GM21381 (cell line): ENCODE results near the gene LARP4.
"Not testable (repeated sequence)": the region's sequence is repeated elsewhere in the genome, so short reads cannot be mapped to it uniquely, and the experiment has no call there.

Experiments used
- ATAC-seq: cut with Tn5 transposase; IDR thresholded peaks from one replicate; pipeline ENCODE4 v1.9.1; 2021; ENCODE audit warnings: mild to moderate bottlenecking, moderate library complexity; ENCODE audit not compliant: unreplicated experiment

Gene LARP4

DNA sequence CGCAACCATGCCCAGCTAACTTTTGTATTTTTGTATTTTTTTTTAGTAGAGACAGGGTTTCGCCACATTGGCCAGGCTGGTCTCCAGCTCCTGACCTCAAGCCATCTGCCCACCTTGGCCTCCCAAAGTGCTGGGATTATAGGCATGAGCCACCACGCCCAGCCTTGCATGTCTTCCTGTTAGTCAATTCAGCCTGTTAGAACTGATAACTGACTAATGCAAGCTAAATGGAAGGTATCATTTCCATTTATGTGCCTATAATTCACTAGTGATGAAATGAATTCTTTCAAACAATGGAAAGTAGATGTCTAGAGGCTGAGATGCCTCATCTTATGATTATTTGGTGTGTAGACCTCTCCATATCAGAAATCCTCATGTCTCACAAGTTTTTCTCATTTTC lies 66.8 kb downstream of the LARP4 start:
- no peak for ATAC-seq

DNA sequence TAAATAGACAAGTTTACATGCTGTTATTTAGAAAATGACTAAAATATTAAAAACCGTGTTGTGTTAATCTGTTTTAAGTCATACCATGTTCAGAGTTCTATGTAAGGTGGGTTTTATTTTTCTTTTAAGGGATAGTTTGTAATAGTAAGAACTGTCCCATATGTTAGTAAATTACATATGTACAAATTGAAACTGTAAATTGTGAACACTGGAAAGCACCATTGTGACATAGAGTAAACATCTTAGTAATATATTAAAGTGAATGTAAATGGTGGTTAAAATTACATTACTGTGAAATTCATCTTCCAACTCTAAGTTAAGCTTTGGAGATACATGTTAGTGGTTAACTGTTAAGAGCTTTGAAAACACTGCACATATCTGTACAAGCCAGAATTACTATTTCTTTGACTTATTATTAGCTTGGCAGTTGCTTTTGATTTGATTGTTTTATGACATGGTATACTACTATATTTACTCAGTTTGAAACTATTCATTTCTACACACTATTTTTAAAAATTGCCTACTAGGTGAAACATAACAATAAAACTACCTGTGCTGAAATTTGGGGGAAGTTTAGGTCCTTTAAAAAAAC lies 76.7 kb downstream of the LARP4 start:
- ATAC-seq: no peak

DNA sequence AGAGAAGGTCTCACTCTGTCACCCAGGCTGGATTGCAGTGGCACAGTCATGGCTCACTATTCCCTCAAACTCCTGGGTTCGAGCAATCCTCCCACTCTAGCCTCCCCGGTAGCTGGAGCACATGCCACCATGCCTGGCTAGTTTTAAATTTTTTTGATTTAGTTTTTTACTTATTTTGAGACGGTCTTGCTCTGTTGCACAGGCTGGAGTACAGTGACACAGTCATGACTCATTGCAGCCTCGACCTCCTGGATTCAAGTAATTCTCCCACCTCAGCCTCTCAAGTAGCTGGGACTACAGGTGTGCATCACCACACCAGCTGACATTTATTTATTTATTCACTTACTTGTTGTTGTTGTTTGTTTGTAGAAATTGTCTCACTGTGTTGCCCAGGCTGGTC lies 81.9 kb downstream of the LARP4 start:
- ATAC-seq: no peak

DNA sequence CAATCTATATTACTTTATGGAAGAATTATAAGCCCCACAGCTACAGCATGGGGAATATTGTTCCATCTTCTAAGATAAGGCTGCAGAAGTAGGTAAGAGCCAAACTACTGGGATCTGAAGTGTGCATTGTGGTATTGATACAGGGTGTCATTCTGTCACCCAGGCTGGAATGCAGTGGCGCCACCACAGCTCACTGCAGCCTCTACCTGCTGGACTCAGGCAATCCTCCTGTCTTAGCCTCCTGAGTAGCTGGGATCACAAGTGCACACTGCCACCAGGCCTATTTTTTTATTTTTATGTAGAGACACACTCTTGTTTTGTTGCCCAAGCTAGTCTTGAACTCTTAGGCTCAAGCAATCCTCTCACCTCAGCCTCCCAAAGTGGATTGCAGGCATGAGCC lies 82.8 kb downstream of the LARP4 start:
- no peak for ATAC-seq

DNA sequence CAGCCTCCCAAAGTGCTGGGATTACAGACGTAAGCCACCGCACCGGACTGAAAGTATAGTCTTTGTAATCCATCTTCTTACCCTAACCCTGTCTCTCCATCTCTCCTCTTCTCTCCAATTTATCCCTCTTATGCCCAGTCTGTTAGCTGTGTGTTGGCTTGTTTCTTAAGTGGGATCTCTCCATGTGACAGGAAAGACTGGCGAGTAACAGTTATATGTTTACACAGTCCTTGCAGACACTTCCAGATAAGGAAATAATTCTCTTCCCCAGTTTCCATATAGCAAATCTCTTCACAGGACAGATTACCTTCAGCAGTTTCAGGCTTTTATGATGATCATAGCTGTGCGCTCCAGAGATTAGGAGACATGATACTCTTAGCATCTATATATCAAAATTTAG lies 88.1 kb downstream of the LARP4 start:
- ATAC-seq: no peak

DNA sequence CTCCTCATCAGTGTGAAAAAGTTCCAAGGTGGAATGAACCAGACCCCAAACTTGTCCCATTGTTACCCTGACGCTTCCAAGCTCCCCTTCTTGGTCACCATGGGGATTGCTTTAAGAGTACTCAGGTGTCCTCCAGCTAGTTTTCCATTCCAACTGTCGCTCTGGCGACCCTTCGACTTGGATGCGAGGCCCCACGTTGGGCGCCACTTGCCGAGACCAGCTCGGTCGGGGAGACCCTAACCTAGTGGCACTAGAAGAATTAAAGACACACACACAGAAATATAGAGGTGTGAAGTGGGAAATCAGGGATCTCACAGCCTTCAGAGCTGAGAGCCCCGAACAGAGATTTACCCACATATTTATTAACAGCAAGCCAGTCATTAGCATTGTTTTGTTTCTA lies 97.4 kb downstream of the LARP4 start:
- not testable (repeated sequence) for ATAC-seq

DNA sequence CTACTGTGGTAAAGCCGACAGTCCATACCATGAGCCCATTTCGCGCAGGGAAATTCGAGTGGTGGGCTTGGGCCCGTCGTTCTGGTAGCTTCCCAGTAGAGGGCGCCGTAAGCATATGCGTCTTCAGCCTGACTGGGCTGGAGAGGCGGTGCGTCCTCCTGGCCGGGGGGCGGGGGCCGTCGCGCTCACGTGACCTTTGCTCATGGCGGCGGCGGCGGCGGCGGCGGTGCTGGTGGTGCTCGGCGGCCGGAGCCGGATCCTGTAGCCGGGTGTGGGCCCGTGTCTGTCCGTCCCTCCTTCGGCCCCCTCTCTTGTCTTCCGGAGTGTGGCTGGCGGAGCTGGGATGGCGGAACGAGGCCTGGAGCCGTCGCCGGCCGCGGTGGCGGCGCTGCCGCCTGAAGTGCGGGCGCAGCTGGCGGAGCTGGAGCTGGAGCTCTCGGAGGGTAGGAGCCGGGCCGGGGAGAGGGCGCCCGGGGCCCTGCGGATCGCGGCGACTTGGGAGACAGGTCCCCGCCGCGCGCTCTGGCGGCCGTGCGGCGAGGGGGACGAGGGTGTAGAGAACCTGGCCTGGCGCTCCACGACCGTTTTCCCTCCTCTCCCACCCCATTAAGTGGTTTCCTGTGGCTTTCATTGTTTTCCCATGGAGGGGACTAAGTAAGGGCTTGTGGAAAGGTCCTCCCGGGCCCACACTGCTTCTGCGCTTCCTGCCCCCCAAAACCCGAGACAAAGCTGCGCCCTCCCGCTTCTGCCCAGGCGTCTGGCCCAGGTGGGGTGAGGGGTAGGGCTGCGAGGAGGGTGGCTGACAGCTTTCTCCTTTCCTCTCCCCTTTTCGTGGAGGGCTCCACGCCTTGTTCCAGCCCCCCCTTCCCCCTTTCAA lies 104.4 kb downstream of the LARP4 start, which contains the start of gene DIP2B:
Gene DIP2B (plus strand): TSS at position 188 of the 877 bp plus-strand sequence. CDS start 156 bp downstream, at position 344.
- ATAC-seq: peak; percentile 74

DNA sequence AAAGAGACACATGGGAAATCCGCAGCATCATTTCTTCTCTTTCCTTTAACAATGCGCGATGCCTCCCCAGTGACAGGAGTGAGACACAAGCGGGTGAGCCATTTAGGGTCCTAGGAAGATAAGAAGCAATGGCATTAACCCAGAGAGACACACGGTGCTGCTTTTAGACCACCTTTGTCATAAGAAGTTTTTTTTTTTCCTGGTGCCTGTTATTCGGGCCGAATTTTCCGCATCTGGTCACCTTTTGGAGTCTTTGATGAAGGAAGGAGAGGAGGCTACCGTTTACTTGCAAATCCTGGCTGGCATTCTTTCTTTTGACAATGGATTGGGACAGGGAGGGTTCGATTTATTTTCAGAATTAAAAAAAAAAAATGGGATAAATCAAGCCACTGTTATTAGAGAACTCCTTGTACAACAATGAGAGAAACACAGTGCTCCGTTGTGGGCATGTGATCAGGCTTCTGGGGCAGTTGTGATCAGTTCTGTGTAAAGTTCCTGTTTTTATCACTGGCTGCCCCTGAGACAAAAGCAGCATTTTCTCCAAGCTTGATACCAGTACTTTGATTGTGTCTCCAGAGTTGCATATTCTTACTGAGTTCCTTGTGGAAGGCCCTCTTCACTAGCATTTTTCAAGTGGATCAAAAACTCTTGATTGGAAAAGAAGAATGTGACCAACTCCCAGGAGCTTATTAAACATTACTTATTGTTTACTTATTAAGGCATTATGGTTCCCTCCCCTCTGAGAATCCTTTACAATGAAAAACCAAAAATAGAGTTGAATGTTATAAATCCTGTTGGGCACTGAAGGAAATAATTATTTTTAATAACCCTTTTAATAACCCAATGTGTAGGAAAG lies 105.2 kb downstream of the LARP4 start:
- no peak for ATAC-seq

DNA sequence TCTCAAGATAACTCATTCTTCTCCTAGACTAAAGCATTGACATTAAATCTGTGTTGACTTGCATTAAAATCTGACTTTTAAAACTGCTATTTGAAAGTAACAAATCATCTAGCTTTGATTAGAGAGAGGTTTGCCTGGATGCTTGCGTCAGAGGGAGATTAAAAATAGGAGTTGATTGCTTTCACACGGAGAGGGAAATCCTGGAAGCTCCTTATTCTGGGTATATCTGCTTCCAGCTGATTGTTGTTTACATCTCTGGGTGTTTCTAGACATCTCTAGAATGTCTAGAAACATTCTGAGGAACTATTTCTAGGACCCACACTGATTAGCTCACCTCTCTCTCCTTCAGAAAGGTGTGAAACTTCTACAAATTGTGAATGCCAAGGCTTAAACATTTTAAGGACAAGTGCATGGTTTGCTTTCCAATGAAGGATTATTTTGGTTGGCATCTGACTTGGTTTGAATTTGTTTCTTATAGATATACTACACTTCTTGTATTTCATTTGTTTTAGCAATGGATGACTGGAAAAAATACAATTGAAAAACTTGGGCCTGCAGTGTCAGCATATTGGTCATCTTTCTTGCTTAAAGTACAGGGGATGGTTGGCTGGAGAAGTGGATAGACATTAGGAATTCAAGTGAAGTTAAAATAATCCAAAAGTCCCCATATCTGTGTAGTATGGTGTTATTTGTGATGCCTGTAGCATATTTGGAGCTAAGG lies 106.2 kb downstream of the LARP4 start:
- ATAC-seq: no peak

DNA sequence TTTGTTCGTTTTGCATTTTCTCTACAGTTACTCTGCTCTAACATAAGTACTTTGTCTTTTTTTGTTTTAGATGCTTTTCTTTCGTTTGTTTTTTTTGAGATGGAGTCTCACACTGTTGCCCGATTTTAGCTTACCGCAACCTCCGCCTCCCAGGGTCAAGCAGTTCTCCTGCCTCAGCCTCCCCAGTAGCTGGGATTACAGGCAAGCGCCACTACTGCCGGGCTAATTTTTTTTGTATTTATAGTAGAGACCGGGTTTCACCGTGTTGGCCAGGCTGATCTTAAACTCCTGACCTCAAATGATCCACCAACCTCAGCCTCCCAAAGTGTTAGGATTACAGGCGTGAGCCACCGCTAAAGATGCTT lies 106.8 kb downstream of the LARP4 start:
- no peak for ATAC-seq

DNA sequence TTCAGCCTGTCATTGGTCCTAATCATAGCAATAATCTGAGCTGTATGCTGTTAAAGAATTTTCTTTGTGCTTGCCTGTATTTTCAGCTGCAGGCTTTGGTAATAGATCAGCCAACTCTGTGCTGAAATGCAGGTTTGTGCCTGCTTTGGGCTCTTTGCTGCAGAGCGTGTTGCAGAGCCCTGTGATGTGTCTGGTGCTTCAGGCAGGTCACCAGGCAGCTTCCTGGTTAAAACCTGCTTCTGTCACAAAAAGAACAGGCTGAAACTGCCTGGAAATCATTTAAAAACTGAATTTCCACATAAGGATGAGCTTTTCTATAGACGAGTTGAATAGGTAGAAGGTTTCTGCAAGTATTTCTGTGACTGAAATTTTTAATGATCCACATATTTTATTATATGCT lies 107.2 kb downstream of the LARP4 start:
- no peak for ATAC-seq

DNA sequence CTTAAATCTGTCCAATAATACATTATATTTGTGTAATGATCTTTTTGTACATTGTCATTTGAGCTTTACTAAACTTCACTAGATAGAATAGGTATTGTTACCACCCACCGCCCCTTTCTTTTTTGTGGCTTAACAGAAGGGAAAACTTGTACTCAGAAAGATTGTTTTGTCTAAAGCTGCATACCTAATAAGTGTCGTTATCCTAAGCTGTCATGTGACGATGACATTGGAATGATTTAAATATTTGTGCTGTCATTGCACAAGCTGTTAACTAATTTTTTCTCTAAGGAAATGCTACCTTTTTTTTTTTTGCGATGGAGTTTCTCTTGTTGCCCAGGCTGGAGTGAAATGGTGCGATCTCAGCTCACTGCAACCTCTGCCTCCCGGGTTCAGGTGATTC lies 107.7 kb downstream of the LARP4 start:
- ATAC-seq: no peak

DNA sequence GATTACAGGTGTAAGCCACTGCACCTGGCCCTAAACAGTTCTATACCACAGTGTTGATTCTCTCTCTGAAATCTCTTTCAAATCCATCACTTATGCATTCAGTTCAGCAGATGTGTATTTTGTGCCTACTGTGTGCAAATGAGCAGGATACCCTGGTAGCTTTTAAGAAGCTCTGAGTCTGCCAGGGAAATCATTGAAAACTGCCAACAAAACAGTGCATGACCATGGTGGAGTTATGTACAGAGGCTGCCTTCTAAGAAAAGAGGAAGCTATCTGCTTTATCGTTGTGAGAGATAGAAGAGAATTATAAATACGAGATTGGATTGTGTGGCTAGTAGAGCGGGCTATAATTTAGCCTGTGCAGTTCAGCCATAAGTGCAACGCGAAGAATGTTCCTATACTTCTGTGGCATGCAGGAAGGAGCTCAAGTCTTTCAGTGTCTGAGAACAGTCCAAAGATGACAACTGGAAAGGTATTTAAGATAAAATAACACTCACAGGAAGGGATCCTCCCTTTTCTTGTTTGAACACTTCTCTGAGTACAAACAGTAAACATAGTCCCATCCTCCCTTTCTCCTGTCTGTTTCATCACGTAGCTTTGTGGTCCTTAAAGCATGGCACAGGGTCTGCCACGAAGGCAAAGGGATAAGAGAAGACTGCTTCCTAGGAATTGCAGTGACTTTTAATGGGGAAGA lies 108.4 kb downstream of the LARP4 start:
- no peak for ATAC-seq

DNA sequence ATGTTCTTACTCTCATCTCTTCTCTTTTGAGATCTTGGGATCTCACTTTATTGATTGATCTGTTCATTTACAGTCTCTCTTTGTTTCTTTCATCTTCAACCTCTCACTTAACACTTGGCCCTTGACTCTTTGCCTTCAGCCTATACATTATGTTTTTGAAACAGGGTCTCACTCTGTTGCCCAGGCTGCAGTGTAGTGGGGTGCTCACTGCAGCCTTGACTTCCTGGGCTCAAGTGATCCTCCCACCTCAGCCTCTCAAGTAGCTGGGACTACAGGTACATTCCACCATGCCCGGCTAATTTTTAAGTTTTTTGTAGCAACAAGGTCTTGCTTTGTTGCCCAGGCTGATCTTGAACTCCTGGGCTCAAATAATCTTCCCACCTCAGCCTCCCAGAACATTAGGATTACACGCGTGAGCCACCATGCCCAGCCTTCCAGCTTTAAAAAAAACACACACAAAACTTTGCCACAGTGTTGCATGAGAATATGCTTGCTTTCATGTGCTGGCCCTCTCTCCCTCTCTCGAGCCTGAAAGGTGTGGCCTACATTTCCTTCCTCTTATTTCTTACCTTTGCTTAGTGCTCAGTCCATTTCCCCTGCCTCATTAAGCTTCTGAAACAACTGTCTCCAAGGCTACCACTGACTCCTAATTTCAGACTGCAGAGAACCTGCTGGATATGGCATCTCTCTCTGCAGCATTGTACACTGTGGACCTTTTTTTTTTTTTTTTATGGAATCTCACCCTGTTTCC lies 114.0 kb downstream of the LARP4 start:
- ATAC-seq: no peak

DNA sequence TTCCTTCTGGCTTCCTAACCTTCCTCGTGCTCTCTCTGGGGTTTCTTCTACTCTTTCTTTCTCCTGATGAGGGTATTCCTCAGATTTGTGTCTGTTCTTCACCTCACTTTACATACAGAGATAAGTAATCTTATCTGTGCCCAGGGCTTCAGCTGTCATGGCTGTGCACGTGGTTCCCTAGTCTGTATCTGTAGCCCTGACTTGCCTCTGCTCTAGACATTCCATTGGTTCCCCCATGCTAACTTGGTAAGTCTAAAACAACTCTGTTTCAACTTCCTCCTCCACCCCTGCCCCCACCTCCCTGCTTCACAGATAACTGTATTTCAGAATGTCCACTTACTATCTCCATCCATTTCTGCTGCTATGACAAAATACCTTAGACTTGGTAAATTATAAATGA lies 114.9 kb downstream of the LARP4 start:
- ATAC-seq: no peak

DNA sequence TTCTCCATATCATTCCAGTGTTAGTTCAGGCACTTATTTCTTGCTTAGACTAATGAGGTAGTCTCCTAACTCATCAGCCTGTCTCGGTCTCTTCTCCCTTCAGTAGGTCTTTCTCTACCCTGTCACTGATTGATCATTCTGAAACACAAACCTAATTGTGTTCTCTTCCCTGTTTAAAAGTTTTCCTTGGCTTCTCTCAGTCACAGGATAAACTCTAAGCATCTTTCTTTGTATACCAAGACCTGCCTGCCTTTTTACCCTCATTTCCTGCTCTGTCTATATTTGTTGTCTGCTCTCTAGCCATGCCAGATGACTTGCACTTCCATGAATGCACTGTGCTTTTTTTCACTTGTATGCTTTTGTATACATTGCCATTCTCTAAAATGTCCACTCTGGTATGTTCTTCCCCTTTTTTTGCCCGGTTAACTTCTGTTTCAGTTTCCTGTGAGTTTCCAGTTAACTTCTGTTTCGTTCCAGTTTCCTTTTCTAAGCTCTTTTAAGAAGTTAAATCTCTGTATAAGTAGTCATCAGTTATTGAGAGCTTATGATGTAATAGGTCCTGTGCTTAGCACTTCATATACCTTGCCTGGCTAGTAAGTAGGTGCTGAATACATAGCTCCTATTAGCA lies 116.8 kb downstream of the LARP4 start:
- peak; percentile 67 for ATAC-seq

DNA sequence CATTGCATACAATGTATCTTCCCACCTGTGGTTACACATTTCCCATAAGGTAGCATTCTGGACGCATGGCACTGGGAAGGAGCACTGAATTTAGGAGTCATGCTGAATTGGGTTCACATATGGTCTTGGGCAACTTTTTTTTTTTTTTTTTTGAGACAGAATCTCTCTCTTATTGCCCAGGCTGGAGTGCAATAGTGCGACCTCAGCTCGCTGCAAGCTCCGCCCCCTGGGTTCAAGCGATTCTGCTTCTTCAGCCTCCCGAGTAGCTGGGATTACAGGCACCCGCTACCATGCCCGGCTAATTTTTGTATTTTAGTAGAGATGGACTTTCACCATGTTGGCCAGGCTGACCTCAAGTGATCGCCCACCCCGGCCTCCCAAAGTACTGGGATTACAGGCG lies 117.4 kb downstream of the LARP4 start:
- no peak for ATAC-seq

DNA sequence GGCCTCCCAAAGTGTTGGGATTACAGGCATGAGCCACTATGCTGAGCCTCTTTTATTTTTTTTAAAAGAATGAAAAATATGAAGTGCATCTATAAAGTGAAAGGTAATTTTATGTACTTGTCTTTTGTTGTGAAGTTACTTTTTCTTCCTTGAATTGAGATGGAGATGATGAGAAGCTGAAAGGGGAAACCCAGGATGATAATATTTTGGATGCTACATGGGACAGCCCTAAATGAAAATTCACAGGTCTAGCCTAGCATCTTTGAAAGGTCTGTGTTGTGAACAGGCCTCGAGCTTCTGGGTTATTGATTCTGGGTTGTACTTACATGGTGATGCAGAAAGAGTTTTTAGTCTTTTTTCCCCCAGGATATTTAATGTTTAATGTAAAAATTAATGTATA lies 118.7 kb downstream of the LARP4 start:
- no peak for ATAC-seq
